Stimulated activated CD8-positive, alpha-beta memory T cell treated with anti-CD3 and anti-CD28 coated beads, Interleukin-4, amount 100 ng/mL, for 4 hours (primary cell): ENCODE results near the gene ASTN2.
"Not testable (repeated sequence)": the region's sequence is repeated elsewhere in the genome, so short reads cannot be mapped to it uniquely, and the experiment has no call there.

ENCODE experiments used
- DNase-seq, 2 donors: peaks; one replicate each; pipeline ENCODE4 v3.0.0-alpha.2; 2020; ENCODE audit warnings: low read depth in 2 of 2, low spot score in 1 of 2

The ASTN2 gene

DNA sequence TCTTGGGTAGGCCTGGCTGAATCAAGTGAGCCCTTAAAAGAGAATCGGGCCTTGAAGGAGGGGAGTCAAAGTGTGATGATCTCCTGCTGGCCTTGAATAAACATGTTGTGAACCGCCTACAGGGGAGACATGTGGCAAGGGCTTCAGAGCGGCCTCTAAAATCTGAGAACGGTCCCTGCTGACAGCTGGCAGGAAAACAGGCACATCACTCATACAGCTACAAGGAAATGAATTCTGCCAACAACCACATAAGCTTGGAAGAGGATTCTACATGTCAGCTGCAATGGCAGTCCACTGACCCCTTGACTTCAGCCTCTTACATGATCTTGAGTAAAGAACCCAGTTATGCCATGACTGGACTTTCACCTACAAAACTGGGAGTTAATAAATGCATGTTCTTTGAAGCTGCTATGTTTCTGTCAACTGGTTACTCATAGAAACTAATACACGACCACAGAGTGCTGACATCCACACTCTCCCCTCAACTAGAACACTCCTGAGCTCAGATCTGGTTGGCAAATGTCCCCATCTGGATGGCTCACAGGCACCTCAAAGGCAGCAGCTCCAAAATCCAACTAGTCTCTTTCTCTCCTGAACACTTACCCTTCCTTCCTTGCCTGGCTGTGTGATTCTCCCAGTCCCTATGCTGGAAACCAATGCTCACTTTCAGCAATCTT is 333.1 kb downstream of the ASTN2 start:
- DNase-seq = no peak

GRCh38 chr9:117080765-117081390 is 334.0 kb downstream of the ASTN2 start:
- no peak for DNase-seq

GRCh38 chr9:117076571-117077290 is 338.1 kb downstream of the ASTN2 start:
- DNase-seq = no peak

DNA sequence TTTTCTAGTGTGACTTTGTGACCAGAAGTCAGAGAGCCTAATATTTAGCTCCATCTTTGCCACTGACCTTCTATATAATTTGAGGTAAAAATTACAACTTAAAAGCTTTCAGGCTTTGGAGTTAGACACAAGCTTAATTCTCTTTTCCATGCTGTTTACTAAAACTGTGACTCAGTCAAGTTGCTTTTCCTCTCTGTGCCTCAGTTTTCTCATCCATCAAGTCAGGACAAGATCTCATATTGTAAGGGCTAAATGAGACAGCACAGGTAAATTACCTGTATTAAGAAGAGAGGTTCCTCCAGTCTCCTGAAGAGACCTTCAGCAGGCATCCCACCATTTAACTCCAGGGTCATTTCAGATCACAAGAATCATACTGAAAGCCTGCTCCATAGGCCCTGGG is 339.2 kb downstream of the ASTN2 start:
- no peak for DNase-seq

DNA sequence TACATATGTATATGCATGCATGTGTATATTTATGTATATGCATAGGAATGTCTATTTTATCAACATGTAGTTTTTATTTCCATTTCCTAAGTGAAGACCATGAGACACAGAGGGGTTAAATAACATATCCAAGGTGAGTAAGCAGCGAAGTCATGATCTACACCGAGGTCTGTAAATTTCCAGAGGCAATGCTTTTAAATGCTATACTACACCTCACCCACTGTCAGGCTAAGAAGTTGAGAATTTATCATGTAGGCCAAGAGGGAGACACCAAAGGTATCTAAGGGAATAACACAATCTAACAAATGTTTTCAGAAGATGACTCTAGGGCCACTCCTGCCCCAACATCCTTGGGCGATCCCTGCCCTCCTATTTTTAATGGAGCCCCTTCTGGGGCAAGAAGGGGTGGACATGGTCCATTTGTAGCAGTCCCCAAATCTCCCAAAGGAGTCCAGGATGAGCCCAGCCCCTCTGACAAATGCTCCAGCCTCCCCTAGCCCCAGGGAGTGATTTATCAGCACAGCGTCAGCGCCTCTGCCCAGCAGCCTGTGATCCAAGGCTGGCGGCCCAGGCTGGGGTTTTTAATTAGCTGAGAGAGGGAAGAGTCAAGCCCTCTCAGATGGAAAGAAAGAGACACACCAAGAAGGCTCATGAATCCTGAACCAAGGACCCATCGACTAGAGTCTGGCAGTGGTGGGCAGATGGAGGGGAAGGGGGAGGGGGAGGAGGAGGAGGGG is 339.9 kb downstream of the ASTN2 start:
- DNase-seq = no peak

DNA sequence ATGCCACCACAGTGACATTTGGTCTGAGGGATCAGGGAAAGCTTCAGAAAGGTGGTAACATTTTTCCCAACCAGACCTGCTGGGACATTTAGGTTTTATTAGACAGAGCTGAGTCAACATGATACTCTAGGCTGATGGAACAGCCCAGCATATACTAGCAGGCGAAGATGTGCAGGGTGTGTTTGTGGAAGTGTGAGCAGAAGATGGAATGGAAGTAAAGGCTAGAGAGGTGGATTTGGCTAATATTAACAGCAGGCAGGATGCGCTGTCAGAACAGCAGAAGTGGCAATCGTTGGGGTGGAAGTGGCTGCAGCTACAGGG is 340.6 kb downstream of the ASTN2 start:
- DNase-seq = no peak

- no peak for DNase-seq
Observed at GRCh38 chr9:117073539-117074341, 341.1 kb downstream of the ASTN2 start.

DNA sequence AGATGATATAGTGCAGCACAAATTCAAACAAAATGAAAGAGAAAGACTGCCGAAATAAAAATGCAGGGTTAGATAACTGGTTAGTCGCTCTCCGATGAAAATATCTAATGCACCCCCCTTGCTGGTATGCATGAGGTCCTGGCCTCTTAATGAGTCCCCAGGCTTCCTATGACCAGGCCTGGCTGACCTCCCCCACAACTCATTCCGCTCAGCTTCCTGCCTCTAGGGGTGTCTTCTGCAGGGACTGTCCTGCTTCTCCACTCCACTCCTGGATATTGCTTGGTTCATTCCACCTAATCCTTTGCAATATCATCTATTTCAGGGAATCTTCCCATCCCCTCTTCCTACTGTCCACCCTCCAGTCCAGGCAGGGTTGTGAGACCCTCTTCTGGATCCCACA is 341.8 kb downstream of the ASTN2 start:
- no peak for DNase-seq

DNA sequence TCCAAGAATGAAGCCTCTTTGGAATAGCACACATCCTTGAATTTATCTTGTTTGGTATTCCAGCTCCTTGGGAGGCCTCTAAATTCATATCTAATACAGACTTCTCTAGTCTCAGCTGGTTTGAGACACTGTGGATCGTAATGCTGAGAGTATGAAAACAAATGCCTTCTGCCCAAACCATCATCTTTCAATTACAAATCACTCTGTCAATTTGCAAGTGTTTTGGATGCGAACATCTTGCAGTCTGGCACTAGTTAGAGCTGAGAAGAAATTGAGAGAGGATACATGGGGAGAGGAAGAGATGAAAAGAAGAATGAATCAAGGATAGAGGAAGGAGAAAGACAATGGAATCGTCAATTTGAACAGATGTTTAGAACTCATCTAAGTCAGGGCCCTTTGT is 342.6 kb downstream of the ASTN2 start:
- DNase-seq = no peak

- DNase-seq = not testable (repeated sequence)
Observed at GRCh38 chr9:117071673-117072207, 343.1 kb downstream of the ASTN2 start.

GRCh38 chr9:117063721-117064471 is 351.0 kb downstream of the ASTN2 start:
- no peak for DNase-seq

DNA sequence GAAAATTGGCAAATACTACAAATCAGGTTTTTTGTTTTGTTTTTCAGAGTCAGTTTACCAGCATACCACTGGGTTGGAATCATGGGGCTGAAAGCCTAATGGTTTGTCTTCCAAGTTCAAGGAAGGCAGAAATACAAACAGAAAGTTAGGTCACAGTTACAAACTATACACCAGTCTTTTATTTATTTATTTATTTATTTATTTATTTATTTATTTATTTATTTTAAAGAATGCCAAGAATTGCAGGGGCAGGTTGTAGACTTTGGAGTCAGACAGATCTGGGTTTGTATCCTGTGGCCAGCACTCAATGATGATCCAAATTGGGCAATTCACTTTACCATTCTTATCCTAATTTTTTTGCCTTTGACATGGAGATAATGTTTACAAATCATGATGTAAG is 353.9 kb downstream of the ASTN2 start:
- DNase-seq = no peak

DNA sequence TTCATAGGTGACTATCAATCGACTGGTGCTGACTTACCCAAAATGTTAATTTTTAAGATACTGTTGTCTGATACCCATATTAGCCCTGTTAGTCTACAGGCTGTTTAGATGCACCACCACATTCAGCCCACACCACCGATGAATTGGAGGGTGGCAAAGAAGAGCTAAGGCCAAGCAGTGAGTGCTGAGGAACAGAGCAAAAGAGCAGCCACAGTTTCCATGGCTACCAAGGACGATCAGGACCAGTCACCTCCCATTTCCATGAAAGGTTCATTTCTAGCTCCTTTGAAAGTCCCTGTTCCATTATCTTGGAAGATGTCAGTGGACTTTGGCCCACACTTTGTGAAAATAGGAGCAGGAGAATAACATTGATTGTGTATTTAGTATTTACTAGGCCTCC is 364.9 kb downstream of the ASTN2 start:
- DNase-seq = no peak

DNA sequence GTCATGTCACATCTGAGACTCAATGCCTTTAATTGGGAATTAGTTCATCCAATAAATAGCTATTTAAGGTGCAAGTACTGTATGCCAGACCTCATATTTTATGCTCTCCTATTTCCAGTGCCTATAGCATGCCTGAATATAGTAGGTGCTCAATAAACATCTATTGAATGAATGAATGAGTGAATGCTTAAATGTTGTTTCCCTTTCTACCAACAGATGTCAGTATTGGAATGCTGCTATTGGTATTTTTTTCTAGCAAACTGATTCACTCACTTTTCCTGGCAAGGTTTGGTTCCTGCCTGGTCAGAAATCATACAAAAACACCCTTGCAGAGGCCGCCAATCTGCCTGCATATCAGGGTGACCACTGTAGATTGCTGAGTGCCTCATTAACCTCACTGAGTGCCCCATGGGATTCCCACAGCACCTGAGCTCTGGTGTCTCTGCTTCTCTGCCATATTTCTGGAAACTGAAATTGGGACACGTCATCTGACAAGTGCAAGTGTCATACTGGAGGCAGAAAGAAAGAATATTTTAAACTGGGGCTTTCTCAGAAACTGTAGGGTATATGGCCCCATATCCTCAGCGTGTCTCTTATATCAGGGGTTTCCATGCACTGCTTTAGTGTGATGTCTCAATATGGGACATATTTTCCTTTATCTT is 368.1 kb downstream of the ASTN2 start:
- DNase-seq = no peak

DNA sequence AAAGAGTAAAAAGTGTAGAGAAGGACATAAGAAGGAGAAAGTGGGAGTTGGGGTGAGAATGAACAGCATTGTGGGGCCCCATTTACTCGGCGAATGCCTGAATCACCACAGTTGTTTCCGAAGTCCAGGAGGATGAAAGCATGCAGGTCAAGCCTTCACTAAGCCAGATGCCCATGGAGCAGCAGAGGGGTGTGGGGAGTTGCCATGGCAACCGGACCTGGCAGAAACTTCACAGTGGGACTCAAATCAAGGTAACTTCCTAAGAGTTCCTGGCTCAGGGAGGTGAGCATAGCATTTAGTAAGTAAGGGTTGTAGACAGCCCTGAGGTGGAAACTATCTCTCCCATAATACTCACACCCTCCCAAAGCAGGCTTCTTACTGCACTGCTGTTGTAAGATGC is 370.6 kb downstream of the ASTN2 start:
- no peak for DNase-seq

DNA sequence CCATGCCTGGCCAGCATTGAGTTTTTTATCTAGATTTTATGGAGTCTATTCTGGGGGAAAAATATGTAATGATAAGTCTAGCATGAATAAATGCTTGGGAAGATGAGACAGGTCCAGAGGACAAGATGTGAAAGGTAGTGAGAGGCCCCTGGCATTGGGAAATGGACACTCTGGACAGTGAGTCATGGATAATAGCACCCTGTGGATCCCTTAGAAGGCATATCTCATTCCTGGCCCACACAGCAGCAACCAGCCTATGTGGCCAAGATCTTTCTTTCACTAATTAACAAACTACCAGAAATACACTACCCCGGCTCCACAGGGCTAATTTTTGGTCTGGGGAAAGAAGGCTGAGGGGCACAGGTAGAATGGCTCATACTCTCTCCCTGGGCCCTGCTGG is 371.7 kb downstream of the ASTN2 start:
- no peak for DNase-seq

DNA sequence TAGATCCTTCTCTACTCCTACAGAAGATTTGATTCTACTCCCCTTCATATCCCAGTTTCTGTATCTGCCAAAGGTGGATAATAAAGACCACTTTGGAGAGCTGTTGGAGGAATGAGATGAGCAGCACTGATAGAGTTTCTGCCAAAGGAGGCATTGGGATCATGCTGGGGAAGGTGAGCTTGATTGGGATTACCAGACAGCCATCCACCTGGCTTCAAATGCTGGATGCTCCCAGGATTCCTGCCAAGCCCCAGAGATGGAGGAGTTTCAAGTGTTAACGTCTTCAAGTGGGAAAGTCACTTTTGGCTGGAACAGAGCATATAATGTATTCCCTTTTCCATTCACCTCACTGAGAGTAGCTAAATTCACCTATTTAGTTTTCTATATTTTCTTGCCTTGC is 379.3 kb downstream of the ASTN2 start:
- DNase-seq = no peak

DNA sequence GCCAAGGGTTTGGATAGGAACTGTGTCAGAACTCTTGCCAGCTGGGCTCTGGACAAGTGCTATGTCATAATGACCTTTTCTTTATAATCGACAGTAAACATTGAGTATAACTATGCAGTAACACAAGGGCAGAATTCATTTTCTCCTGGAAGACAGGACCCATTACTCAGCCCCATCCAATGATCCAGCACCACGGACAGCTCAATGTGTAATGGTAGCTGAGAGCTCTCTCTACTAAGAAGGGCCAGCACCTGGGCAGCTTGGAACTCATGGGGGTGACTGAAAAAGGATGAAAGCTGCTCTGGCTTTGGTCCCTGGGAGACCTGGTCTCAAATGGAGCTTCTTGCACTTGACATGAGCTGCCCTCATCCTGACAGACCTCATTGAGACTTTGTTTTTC is 380.0 kb downstream of the ASTN2 start:
- no peak for DNase-seq

DNA sequence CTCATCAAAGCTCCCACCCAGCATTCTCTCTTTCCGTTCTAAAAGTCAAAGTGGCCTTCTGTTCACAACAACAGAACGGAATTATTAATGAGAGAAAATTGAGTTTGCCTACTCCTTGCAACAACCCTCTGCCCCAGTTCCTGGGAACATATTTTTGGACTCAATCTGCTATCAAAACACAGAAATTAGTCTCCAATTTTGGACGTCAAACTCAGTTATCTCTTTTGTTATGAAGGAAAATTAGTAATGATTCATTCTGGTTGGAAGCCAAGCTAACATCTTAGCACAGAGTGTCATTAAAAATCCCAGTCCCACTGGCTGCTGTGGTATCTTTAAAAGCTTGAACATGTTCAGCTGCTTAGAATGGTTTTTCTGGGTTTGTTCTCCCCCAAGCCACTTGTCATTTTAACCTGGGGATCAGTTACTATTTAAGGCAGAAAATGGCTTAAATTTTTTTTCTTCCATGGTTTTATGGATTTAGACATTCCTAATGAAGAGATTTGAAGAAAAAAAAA is 384.5 kb downstream of the ASTN2 start:
- DNase-seq = no peak
